HG03108 (cell line): ENCODE data around the gene HOXA5.

Experiments used
- ATAC-seq: cut with Tn5 transposase; IDR thresholded peaks from one replicate; pipeline ENCODE4 v1.9.1; 2021; ENCODE audit warnings: moderate library complexity; ENCODE audit not compliant: unreplicated experiment

Gene HOXA5

DNA sequence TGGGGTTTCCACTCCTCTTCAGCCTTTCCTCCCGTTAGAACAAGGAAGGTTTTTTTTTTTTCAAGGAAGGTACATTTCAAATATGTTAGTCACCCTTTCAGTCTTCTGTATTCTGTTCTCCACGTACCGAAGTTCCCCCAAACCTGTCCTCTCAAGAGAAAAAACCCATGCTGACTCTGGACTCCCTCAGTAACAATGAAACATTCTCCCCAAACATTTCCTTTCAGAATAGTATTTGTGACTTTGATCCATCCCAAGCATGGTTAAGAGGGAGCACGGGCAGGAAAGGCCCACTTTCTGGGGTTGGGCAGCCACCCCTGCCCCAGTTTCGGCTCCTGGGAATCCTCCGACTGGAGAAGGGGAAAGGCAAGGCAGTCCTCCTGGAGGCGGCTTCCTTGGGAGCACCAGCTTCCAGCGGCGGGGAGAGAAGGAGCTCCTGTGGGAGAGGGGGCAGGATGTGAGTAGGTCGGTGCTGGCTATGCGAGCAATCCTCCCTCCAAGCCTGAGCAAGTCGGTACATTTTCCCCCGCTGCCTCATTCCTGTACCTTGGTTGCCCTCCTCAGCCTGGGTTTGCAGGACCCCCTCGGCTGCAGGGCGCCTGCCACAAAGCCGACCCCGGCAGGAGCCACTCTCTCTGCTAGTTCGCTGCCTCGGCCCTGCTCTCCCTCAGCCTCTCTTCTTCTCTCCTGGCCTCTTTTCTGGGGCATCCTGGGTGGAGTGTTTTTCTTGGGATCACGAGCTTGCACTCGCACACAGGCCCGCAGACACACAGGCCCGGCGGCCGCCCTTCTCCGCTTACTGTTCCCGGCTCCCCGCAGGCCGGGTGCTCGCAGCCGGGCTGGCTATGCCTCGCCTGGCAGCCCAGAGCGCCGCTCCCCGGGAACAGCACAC is 45.5 kb downstream of the HOXA5 start:
- ATAC-seq = no peak

DNA sequence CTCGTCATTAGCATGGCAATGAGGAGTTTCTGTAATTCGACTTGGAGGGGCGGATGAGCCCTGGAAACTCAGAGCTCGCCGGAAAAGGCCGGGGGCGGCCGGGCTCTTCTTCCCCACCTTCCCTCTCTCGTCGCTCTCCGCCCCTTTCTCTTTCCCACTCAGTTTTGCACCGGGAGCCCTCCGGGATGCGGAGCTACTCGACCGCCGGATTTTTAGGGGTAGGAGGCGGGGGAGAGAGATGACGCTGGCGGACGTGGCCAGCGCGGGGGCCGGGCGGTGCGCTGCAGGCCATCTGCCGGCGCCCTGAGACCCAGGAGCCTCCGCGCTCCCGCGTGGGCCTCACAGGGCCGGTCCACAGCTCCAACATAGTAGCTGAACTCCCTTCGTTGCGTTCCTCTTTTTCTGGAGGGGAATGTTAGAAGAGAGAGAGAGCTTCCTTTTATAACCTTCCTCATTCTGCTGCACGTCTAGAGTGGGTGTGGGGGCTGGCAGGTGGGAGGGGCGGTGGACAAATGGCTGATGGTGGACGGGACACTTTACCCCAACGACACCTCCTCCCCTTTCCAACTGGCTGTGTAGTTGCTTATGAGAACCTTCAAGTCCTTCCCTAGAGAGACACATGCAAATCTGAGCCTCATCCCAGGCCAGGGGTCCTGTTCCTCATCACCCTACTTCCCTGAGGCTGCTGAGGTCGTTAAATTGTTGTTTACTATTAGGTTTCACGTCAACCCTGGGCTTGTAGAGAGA is 46.5 kb downstream of the HOXA5 start:
- ATAC-seq = no peak

DNA sequence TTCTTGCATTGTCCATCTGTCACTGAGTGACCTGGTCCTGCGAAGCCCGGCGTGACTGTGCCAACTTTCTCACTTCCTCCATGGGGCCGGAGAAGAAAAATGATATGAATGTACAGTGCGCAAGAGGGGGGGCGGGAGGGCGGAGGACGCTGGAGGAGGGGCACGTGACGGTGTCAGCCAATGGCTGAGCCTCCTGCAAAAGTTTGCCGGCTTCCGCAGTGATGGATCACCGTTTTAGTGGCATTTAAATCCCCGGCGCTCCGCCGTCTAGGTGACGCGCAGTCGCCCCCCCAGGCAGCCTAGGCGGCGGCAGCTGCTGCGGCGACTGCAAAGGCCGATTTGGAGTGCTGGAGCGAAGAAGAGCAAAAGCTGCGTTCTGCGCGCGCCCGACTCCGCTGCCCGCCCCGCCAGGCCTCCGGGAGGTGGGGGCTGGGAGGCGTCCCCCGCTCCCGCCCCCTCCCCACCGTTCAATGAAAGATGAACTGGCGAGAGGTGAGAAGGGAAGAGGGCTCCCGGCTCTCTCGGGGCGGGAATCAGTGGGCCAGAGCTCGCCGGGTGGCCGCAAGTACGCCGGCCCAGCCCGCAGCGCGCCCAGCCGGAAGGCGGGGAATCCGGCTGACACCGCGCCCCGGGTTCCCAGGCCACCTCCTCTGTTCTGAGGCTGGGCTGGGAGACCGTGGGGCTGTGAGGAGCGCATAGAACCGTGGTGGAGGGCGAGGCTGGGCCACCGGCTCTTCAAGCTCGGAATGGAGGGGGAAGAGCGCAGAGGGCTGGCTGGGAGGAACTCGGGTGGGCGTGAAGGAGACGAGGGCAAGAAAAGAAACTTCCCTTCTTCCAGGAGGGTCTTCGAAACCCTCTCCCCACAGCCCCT is 47.3 kb downstream of the HOXA5 start, which contains the start of gene HOXA1:
Gene HOXA1, minus strand, starts transcription at position 104 of the 871 bp plus-strand sequence. Its CDS starts 88 bp downstream, at position 16.
- peak; percentile 67 for ATAC-seq

DNA sequence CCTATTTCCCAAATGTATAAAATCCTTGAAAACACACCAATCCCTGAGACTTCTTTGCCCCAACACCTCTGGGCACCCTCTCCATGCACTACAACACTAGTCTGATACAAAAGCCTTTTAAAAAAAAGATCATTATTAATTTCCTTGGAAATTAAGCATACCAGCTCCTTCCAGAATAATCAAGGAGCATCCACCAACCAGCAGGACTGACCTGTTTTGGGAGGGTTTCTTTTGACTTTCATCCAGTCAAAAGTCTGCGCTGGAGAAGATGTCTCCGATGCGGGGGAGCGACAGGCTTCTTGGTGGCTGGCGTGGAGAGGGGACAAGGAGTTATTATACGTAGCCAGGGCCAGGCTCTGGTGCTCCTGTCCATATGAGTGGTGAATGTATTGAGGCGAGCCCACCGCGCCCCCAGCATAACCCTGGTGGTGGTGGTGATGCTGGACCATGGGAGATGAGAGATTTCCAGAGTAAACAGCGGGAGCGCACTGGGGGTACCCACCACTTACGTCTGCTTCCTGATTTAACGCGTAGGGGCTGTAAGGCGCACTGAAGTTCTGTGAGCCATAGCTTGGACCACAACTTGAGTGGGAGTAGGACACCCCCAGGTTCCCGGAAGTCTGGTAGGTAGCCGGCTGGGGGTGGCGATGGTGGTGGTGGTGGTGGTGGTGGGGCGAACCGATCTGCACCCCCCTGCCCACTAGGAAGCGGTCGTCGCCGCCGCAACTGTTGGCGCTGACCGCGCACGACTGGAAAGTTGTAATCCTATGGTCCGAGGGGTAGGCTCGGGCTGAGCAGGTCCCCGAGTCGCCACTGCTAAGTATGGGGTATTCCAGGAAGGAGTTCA is 48.2 kb downstream of the HOXA5 start:
- ATAC-seq = no peak

DNA sequence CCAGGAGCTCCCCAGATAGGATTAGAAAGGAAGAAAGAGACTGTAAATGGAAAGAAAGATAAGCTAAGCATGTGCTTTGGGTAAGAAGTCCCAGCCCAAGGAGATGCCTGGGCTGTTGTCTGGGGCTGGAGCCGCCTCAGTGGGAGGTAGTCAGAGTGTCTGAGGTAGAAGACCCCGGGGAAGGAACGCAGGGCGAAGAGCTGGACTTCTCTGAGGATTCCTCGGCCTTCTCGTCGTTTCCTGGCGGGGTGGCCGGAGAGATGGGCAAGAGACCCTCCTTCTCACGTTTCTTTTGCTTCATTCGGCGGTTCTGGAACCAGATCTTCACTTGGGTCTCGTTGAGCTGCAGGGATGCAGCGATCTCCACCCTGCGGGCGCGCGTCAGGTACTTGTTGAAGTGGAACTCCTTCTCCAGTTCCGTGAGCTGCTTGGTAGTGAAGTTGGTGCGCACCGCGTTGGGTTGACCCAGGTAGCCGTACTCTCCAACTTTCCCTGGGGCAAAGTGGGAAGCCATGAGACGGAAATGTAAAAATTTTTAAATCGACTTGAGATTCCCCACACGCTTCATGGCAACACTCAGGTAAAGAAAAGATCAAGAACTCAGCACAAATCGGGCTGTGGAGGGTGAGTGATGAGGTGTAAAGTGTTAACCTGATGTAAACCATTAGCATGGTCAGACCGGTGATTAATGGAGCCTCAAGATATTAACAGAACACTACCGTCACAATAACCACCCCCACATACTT is 49.0 kb downstream of the HOXA5 start:
- ATAC-seq = no peak

DNA sequence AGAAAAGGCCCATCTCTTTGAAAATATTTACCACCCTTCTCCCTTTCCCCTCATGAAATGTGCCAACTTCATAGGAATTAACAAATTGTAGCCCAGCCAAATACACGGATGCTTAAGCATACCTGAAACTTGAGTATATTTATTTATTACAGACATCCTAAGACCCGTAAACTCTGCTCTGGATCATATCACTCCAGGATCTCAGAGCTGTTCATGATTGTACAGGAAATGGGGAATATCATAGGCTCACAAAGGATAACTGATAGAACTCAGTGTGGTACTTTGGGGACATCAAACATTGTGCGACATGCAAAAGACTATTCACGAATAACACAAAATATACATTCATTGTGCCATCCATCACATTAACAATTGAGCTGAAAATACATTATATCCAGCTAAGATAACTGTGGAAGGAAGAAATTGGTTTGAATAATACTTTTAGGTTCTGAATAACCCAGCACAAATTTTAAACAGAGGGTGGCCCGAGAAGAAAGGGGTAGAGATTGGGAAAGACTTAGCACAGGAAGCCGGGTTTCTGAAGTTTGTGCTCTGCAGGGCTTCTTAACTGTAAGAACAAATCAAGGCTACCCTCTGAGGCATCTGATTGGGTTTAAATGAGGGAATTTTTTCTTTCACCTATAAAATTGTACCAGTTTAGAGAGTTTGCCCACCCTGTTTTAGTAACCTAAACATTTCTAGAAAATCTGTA is 50.1 kb downstream of the HOXA5 start:
- ATAC-seq = no peak

DNA sequence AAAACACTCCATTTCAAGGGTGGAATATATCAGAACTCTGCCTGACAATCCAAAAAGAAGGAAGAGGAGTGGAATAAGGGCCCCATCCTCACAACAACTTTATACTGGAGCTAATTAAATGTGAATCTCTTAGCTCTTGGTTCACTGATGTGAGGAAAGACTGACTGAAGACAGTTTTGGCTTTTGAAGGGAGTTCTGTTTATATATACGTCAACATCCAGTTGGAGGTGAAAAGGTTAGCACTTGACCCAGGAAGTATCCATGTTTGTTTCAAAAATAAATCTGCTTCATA is 50.7 kb downstream of the HOXA5 start:
- no peak for ATAC-seq

DNA sequence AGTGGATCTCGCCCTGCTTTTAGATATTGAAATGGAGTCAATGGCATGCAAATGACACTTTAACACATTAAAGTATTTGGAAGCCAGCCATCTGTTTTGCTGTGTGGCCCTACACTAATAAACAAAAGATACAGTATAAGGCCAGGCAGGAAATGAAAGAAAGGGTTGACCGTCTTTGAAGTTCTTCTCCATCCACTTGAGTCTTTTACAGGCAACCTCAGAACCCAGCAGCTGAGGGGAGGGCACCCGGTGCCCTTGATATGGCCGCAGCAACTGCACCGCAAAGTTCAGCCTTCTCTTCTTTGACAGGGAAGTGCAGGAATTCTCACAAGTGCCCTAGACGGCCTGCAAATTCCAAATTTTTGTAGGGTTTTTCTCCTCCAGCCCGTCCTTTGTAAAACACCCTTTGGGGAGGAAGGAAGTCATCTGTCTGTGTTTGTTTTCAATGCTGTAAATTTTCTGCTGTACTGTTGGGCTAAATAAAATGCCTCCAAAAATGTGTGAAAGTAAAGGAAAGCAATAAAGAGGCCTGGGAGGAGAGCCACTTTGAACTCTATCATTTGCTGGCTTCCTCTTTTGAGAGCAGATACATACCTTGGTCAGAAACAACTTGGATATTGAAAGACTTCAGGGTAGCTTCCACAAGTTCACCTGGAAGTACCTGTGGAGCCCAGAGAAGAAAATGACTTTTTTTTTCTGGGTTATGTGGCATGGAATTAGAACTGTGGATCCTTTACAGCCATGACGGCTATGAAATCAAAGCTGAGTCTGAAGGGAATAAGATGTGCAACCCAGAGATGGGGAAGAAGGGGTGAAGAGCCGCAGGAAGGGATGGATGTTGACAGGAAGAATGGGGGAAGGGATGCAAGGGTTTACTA is 51.3 kb downstream of the HOXA5 start:
- no peak for ATAC-seq

DNA sequence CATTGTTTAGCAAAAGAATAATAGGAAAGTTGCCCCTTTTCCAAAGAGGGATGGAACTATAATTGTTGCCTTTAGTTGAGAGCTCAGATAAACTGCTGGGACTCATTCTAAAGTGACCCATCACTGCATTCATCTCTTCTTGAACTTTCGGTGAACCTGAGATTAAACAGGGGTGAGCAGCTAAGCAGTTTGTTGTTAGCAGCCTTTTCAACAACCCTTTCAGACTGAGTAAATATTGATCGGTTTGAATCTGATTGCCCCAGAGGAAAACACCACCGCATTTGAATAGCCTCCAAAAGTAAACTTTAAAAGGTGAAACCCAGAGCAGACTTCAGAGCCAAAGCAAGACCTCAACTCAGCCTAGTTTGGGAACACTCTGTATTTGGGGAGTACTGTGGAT is 52.4 kb downstream of the HOXA5 start:
- no peak for ATAC-seq
